Activated T-cell treated with anti-CD3 and anti-CD28 coated beads, Interleukin-2, amount 50 U/mL, for 4 hours (primary cell): ENCODE measurements around the gene TAX1BP1. TPM values are rescaled to one million over a fixed set of nuclear protein-coding genes. Genes with fewer than 3 reads are reported as not detected.
A peak's percentile ranks its signal among the peaks of the same experiment; 100 is the strongest.

ENCODE experiments used
- ATAC-seq, 2 donors: fragments of 200-7000 bp; cut with Tn5 transposase; one replicate each; pipeline ENCODE4 v1.10.0; 2021
- DNase-seq: peaks from one replicate; pipeline ENCODE4 v3.0.0-alpha.2; 2020
- H3K27me3 Mint-ChIP-seq: one replicate; pipeline ENCODE4 v1.8.0; 2021; ENCODE audit warnings: low read depth, mixed read lengths
- H3K36me3 Mint-ChIP-seq: one replicate; pipeline ENCODE4 v1.8.0; 2022; ENCODE audit warnings: mixed read lengths; ENCODE audit not compliant: insufficient read depth
- H3K4me1 Mint-ChIP-seq: one replicate; pipeline ENCODE4 v1.8.0; 2021; ENCODE audit warnings: low read depth, mixed read lengths
- H3K4me3 Mint-ChIP-seq: one replicate; pipeline ENCODE4 v1.8.0; 2021; ENCODE audit warnings: mild to moderate bottlenecking, moderate library complexity, mixed read lengths
- H3K9me3 Mint-ChIP-seq: one replicate; pipeline ENCODE4 v1.8.0; 2021; ENCODE audit warnings: mixed read lengths
- total RNA-seq, 3 donors: library from RNA; stranded (reverse); gene quantifications; one replicate each; pipeline ENCODE4 v1.2.1, GENCODE V29; 2021

TAX1BP1 gene
- total RNA-seq = 10 to 100 TPM; 52.3 to 68.5 (median 62.0) TPM

DNA sequence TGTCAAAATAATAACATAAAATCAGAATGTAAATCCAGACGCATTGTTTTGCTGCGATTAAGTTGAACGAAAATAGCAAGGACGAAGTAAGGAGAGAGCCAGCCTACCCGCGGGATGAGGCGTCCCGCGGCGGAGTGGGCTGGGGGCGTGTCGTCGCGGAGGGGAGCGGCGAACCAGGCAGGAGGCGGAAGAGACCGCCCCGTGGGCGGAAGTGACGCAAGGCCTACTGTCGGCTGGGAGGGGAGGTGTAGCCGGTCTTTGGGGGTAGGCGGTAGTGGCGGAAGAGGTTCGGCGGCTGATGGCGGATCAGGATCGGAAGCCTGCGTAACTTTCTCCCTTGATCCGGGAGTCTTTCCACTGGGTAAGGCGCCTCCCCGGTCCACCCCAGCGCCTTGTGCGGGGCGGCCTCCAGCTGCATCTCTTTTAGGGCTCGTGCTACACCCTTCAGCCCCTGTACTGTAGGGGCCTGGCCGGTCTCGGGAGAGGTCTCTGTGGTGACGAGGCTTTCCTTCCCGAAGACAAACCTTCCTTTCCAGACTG lies at the start of gene TAX1BP1:
Gene TAX1BP1 (plus strand): TSS at position 254 of the 540 bp plus-strand sequence. CDS start 8,363 bp downstream, outside the sequence.
- Mint-ChIP-seq H3K36me3 (no peaks in the 10 kb centered on the region), H3K27me3 (no peaks in the 10 kb centered on the region), H3K9me3 (no peaks in the 10 kb centered on the region), H3K4me1 (peaks cover 40% of the 10 kb centered on the region), H3K4me3 (peak within 1 kb of the TSS; percentile 99)
- DNase-seq (peak; percentile 95), ATAC-seq (peak; percentile 94 to 96)

DNA sequence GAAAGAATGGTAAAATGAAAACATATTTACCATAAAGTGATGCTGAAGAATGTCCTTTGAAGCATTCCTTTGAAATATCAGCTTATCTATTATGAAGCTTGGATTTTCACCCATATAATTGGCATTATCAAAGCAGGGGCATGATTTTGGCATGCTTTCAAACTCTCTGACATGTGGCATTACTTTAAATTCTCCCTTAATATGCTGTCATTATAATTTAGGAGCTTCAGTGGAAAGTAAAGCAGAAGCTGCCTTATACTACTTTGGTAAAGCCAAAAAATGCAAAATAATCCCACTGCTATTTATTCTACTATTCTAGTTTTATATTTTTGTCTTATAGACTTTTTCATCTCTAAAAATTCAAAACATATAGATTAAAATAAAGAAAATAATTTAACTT lies 49.3 kb upstream of the TAX1BP1 start:
- Mint-ChIP-seq H3K9me3 (peaks cover 5% of the 10 kb centered on the region), H3K36me3 (peaks cover 3% of the 10 kb centered on the region), H3K4me3 (no peak overlapping the region), H3K27me3 (peaks cover 10% of the 10 kb centered on the region), H3K4me1 (no peaks in the 10 kb centered on the region)
- ATAC-seq = no peak
- no peak for DNase-seq

- Mint-ChIP-seq H3K36me3 (no peaks in the 10 kb centered on the region), H3K9me3 (no peaks in the 10 kb centered on the region), H3K4me1 (no peaks in the 10 kb centered on the region), H3K4me3 (no peak overlapping the region), H3K27me3 (peaks cover 2% of the 10 kb centered on the region)
- no peak for DNase-seq
- no peak for ATAC-seq
Measured at GRCh38 chr7:27693794-27694193, 46.2 kb upstream of the TAX1BP1 start.

DNA sequence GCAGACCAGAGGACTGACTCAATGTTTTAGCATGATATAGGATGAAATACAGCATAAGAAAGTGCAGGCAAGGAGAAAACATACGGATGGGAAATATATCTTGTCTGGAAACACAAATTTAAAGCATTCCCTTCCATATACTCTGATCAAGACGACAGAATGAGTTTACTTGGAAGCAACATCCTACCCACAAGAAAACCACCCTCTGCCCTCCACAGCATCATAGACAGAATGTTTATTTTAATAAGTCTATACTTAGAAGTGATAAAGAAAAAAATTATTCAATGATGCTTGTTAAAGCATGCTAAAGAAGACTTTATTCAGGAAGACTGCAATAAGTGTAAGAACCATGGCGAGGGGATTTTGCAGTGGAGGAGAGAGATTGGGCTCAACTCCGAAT lies 44.9 kb upstream of the TAX1BP1 start:
- H3K4me3 Mint-ChIP-seq = no peak overlapping the region
- H3K27me3 Mint-ChIP-seq = no peaks in the 10 kb centered on the region
- no peaks in the 10 kb centered on the region for H3K4me1 Mint-ChIP-seq
- DNase-seq = no peak
- no peaks in the 10 kb centered on the region for H3K36me3 Mint-ChIP-seq
- no peak for ATAC-seq
- no peaks in the 10 kb centered on the region for H3K9me3 Mint-ChIP-seq

DNA sequence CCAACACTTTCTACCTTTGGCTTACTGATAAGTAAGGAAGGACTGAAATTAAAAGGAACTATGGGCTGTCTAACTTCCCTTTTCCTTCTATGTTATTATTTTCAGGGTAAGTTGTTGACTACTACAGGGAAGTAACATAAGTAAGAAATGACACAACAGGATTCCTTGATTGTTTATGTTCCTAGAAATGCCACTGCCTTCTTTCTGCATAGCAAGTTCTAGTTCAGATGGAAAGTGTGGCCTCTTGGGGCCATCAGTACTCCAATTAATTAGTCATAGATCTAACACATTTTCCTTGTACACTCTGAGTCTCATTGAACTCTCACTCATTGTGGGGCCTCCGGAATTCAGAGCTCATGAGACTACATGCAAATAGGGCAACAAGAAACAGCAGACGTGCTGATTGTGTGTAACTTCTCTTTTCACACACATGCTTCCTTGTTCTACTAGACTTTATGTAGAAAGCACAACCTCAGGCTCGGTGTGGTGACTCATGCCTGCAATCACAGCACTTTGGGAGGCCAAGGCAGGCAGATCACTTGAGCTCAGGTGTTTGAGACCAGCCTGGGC lies 42.0 kb upstream of the TAX1BP1 start:
- H3K27me3 Mint-ChIP-seq = peaks cover 12% of the 10 kb centered on the region
- H3K4me3 Mint-ChIP-seq = no peak overlapping the region
- H3K36me3 Mint-ChIP-seq = no peaks in the 10 kb centered on the region
- no peaks in the 10 kb centered on the region for H3K9me3 Mint-ChIP-seq
- DNase-seq (no peak), ATAC-seq (no peak)
- no peaks in the 10 kb centered on the region for H3K4me1 Mint-ChIP-seq

GRCh38 chr7:27699751-27700150 lies 40.2 kb upstream of the TAX1BP1 start:
- Mint-ChIP-seq H3K4me3 (no peak overlapping the region), H3K27me3 (peaks cover 12% of the 10 kb centered on the region), H3K9me3 (no peaks in the 10 kb centered on the region), H3K36me3 (no peaks in the 10 kb centered on the region), H3K4me1 (no peaks in the 10 kb centered on the region)
- no peak for ATAC-seq
- no peak for DNase-seq

DNA sequence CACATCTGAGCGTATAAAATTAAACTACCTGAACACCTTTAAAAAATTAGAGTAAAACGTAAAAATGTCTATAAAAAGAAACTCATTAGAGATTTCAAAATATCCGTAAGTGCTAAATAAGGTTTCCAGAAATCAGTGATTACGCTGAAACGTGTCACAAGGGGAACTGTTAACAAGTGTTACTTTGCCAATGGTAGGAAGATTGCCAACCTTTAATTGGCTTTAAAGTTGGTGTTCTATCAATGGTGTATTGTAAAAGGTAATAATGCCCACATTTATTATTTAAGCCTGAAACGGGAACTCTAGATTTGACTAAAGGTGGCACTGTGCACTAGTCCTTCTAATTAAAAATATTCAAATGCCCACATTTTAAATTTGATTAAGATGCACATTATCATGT lies 39.5 kb upstream of the TAX1BP1 start:
- Mint-ChIP-seq H3K4me1 (no peaks in the 10 kb centered on the region), H3K9me3 (no peaks in the 10 kb centered on the region), H3K4me3 (no peak overlapping the region), H3K27me3 (peaks cover 12% of the 10 kb centered on the region), H3K36me3 (no peaks in the 10 kb centered on the region)
- ATAC-seq (no peak), DNase-seq (no peak)

- DNase-seq (no peak), ATAC-seq (no peak)
- H3K4me1 Mint-ChIP-seq = no peaks in the 10 kb centered on the region
- H3K9me3 Mint-ChIP-seq = no peaks in the 10 kb centered on the region
- peaks cover 12% of the 10 kb centered on the region for H3K27me3 Mint-ChIP-seq
- no peaks in the 10 kb centered on the region for H3K36me3 Mint-ChIP-seq
- no peak overlapping the region for H3K4me3 Mint-ChIP-seq
Measured at GRCh38 chr7:27703181-27703580, 36.8 kb upstream of the TAX1BP1 start.

DNA sequence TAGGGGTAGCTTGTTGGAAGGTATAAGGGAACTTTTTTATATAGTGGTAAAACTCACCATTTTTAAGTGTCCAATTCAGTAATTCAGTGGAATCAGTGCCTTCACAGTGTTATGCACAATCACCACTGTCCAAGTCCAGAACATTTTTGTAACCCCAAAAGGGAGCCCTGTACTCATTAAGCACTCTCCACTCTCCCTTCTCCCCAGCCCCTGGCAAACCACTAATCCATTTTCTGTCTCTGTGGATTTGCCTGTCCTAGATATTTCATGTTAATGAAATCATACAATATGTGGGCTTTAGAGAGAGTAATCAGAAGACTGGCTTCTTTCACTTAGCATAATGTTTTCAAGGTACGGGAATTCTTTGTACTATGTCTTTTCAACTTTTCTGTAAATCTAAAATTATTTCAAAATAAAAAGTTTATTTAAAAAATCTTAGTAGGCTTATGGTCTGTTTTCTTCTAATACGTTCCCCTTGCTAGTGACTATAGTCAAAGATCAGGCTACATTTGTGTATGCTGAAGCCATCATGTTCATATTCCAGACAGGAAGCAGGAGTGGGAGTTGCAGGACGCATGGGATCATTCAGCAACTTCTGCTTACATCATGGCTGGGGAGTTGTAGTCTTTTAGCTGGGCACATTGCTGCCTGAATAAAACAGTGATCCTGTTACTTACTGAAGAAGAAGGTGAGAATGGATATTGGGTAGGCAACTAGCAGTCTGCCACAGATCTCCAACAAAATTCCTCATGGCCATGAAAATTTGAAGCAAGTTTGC lies 35.4 kb upstream of the TAX1BP1 start:
- Mint-ChIP-seq H3K36me3 (no peaks in the 10 kb centered on the region), H3K4me1 (no peaks in the 10 kb centered on the region), H3K4me3 (no peak overlapping the region), H3K27me3 (peaks cover 12% of the 10 kb centered on the region), H3K9me3 (no peaks in the 10 kb centered on the region)
- ATAC-seq (no peak), DNase-seq (no peak)

GRCh38 chr7:27705200-27705594 lies 34.8 kb upstream of the TAX1BP1 start:
- DNase-seq (no peak), ATAC-seq (no peak)
- H3K36me3 Mint-ChIP-seq = no peaks in the 10 kb centered on the region
- peaks cover 12% of the 10 kb centered on the region for H3K27me3 Mint-ChIP-seq
- no peak overlapping the region for H3K4me3 Mint-ChIP-seq
- H3K9me3 Mint-ChIP-seq = no peaks in the 10 kb centered on the region
- no peaks in the 10 kb centered on the region for H3K4me1 Mint-ChIP-seq

- peaks cover 3% of the 10 kb centered on the region for H3K9me3 Mint-ChIP-seq
- no peaks in the 10 kb centered on the region for H3K36me3 Mint-ChIP-seq
- H3K4me3 Mint-ChIP-seq = no peak overlapping the region
- DNase-seq = no peak
- ATAC-seq = no peak
- peaks cover 4% of the 10 kb centered on the region for H3K27me3 Mint-ChIP-seq
- H3K4me1 Mint-ChIP-seq = no peaks in the 10 kb centered on the region
Measured at GRCh38 chr7:27708485-27708884, 31.5 kb upstream of the TAX1BP1 start.

DNA sequence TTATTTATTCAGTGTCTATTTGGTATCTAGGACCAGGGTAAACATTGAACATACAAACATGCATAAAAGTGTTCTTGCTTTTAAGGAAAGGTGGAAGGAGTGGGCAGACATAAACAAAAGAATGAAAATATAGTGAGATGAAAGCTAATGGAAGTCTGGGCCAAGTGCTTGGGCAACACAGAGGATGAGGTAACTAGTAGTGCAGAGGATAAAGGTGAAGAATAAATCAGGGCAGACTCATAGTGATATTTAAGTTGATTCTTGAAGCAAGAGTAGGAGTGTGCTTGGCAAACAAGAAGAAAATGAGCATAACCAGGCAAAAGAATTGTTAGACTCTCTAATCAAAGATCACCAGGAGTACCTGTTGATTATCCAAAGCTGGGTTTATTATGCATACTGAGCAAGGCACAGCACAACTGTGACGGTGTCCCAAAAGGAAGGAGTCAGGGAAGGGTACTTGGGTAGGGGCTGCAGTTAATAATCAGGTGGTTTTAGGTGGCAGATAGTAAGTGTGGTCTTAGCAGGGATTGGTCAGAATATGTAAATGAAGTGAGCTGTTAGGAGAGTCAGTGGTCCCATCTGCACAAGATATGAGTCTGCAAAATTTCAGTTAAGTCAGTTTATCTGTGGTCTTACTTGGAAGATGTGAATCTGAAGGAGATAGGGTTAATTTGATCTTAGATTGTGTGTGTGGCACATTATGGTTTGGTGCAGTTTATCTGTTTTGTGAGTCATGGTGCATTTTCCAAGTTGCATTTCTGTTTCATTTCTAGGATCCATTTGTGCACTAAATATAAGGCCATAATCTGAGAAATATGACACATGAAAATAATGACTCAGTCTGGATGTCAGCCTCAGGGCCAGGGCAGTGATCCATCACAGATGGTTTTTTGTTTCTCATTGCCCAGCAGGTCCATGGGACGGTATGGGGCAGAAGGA lies 30.6 kb upstream of the TAX1BP1 start:
- Mint-ChIP-seq H3K9me3 (peaks cover 3% of the 10 kb centered on the region), H3K4me1 (no peaks in the 10 kb centered on the region), H3K36me3 (no peaks in the 10 kb centered on the region), H3K4me3 (no peak overlapping the region), H3K27me3 (peaks cover 4% of the 10 kb centered on the region)
- ATAC-seq (peak in 1 of 2 donors; percentile 14), DNase-seq (no peak)

- no peaks in the 10 kb centered on the region for H3K4me1 Mint-ChIP-seq
- H3K9me3 Mint-ChIP-seq = peaks cover 3% of the 10 kb centered on the region
- no peak overlapping the region for H3K4me3 Mint-ChIP-seq
- H3K27me3 Mint-ChIP-seq = peaks cover 11% of the 10 kb centered on the region
- ATAC-seq = no peak
- no peak for DNase-seq
- H3K36me3 Mint-ChIP-seq = no peaks in the 10 kb centered on the region
Measured at GRCh38 chr7:27712217-27712616, 27.7 kb upstream of the TAX1BP1 start.

- peaks cover 11% of the 10 kb centered on the region for H3K27me3 Mint-ChIP-seq
- H3K36me3 Mint-ChIP-seq = no peaks in the 10 kb centered on the region
- DNase-seq = no peak
- no peaks in the 10 kb centered on the region for H3K4me1 Mint-ChIP-seq
- peaks cover 3% of the 10 kb centered on the region for H3K9me3 Mint-ChIP-seq
- no peak for ATAC-seq
- H3K4me3 Mint-ChIP-seq = no peak overlapping the region
Measured at GRCh38 chr7:27714831-27715444, 25.0 kb upstream of the TAX1BP1 start.
